Hepatocyte (in vitro differentiated cells): Measurements from ENCODE around the gene RBMS1. TPM values are rescaled to one million over a fixed set of nuclear protein-coding genes. Genes with fewer than 3 reads are reported as not detected.

Experiments used
- DNase-seq: peaks from one replicate; pipeline ENCODE4 v3.0.0-alpha.2; 2016; ENCODE audit warnings: low spot score
- H2AFZ ChIP-seq: fragments of 200-600 bp; sonication (generic); 2 replicates; pipeline ENCODE4 v1.6.0; 2016; ENCODE audit warnings: antibody characterized with exemption, mild to moderate bottlenecking
- H3K27ac ChIP-seq: fragments of 200-600 bp; sonication (generic); 2 replicates; pipeline ENCODE4 v1.5.1; 2016; ENCODE audit warnings: mild to moderate bottlenecking
- H3K27me3 ChIP-seq: fragments of 200-600 bp; sonication (generic); 2 replicates; pipeline ENCODE4 v1.6.1; 2016
- H3K36me3 ChIP-seq: fragments of 200-600 bp; sonication (generic); replicated peaks from 2 replicates; pipeline ENCODE4 v1.5.1; 2016; ENCODE audit warnings: low read depth; ENCODE audit not compliant: insufficient read depth
- H3K4me1 ChIP-seq: fragments of 200-600 bp; sonication (generic); 2 replicates; pipeline ENCODE4 v1.5.1; 2016; ENCODE audit warnings: mild to moderate bottlenecking, moderate library complexity; ENCODE audit not compliant: insufficient read depth
- H3K4me2 ChIP-seq: fragments of 200-600 bp; sonication (generic); 2 replicates; pipeline ENCODE4 v1.6.0; 2016
- H3K4me3 ChIP-seq: fragments of 200-600 bp; sonication (generic); 2 replicates; pipeline ENCODE4 v1.5.1; 2016; ENCODE audit warnings: mild to moderate bottlenecking
- H3K79me2 ChIP-seq: fragments of 200-600 bp; sonication (generic); 2 replicates; pipeline ENCODE4 v1.6.0; 2017; ENCODE audit warnings: mild to moderate bottlenecking
- H3K9me2 ChIP-seq: fragments of 200-600 bp; sonication (generic); replicated peaks from 2 replicates; pipeline ENCODE4 v1.6.0; 2017; ENCODE audit warnings: mild to moderate bottlenecking; ENCODE audit not compliant: insufficient read depth
- H3K9me3 ChIP-seq: fragments of 200-600 bp; sonication (generic); 2 replicates; pipeline ENCODE4 v1.5.1; 2016; ENCODE audit warnings: low read depth, mild to moderate bottlenecking
- H4K20me1 ChIP-seq: fragments of 200-600 bp; sonication (generic); 2 replicates; pipeline ENCODE4 v1.6.0; 2016; ENCODE audit warnings: mild to moderate bottlenecking; ENCODE audit not compliant: insufficient read depth, poor library complexity, severe bottlenecking
- CTCF ChIP-seq: fragments of 200-600 bp; sonication (generic); IDR thresholded peaks from 2 replicates; pipeline ENCODE4 v1.5.1; 2016; ENCODE audit warnings: antibody characterized with exemption, mild to moderate bottlenecking; ENCODE audit not compliant: poor library complexity
- EZH2 ChIP-seq: fragments of 200-600 bp; sonication (generic); IDR thresholded peaks from 2 replicates; pipeline ENCODE4 v1.6.1; 2016; ENCODE audit warnings: antibody characterized with exemption, mild to moderate bottlenecking, borderline replicate concordance
- EZH2phosphoT487 ChIP-seq: fragments of 200-600 bp; sonication (generic); IDR thresholded peaks from one replicate; pipeline ENCODE4 v1.6.1; 2018; ENCODE audit warnings: antibody characterized with exemption, mild to moderate bottlenecking, low read depth, moderate library complexity; ENCODE audit not compliant: unreplicated experiment, severe bottlenecking
- whole genome bisulfite sequencing: methylation state at CpG from one replicate; pipeline ENCODE4 v1.1.6; 2016; ENCODE audit warnings: low lambda C conversion rate; ENCODE audit errors: missing lambda C conversion rate; 5-methylcytosine and 5-hydroxymethylcytosine counted together
- polyA plus RNA-seq: library from polyadenylated mRNA; unstranded; fragments of >200 nt; fragmentation: Nextera tagmentation; extraction: Ambion mirVana; gene quantifications from 2 replicates; pipeline ENCODE4 v1.2.1, GENCODE V29; 2016
- total RNA-seq: library from RNA; depleted of rRNA; stranded (reverse); fragments of >200 nt; gene quantifications from 2 replicates; pipeline ENCODE4 v1.2.3, GENCODE V29; 2014

The RBMS1 gene
- total and polyA plus RNA-seq, 2 experiments from 2014 or later, result 87.9 to 103 TPM

DNA sequence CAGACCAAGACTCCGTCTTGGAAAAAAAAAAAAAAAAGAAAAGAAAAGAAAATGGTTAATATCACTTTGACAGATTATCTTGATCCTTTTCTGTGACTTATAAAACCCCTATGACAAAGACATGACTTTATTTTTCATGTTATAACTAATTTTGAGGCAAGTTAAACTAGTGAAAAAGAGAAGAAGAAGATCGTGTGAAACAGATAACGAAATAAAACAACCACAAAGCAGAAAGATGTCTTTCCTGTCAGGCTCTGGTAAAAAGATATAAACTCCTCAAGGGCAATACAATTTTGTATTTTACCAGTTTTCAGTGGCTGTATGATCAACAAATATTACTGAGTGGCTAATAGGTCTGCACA lies 13.4 kb upstream of the RBMS1 start:
- Histone ChIP-seq H4K20me1 (no peaks in the 10 kb centered on the region), H3K27me3 (no peaks in the 10 kb centered on the region), H3K4me3 (no peak overlapping the region), H2AFZ (no peak overlapping the region), H3K4me2 (no peak overlapping the region), H3K27ac (no peak overlapping the region), H3K4me1 (no peaks in the 10 kb centered on the region), H3K79me2 (no peaks in the 10 kb centered on the region), H3K9me2 (no peaks in the 10 kb centered on the region), H3K9me3 (no peaks in the 10 kb centered on the region), H3K36me3 (no peaks in the 10 kb centered on the region)
- 85% methylated on average over 3 of the region's 3 CpGs for WGBS
- no peak for DNase-seq
- TF ChIP-seq CTCF (no peak), EZH2 (no peak), EZH2phosphoT487 (no peak)

DNA sequence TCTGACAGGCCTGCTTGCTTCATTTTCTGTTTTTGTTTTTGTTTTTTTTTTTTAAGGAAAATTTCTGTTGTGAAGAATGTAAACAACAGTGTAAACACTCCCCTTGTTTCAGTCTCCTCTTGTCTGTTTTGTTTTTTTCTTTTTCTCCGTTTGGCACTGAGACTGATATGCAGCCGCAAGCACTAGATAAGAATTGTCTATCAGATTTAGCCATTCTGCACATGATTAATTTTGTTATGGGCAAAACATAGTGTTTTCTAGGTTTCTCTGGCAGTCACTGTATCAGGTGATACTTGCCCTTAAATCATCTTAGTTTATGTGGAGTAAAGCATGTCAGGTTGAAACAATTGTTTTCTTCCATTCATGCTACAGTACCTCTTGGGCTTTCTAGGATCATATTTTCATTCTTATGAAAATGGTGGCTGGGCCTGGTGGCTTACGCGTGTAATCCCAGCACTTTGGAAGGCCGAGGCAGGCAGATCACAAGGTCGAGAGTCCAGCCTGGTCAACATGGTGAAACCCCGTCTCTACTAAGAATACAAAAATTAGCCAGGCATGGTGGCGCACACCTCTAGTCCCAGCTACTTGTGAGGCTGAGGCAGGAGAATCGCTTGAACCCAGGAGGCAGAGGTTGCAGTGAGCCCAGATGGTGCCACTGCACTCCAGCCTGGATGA lies 12.9 kb upstream of the RBMS1 start:
- Histone ChIP-seq H3K4me2 (no peak overlapping the region), H3K4me1 (no peaks in the 10 kb centered on the region), H3K27me3 (no peaks in the 10 kb centered on the region), H3K4me3 (no peak overlapping the region), H3K9me3 (no peaks in the 10 kb centered on the region), H2AFZ (no peak overlapping the region), H3K36me3 (no peaks in the 10 kb centered on the region), H3K9me2 (no peaks in the 10 kb centered on the region), H4K20me1 (no peaks in the 10 kb centered on the region), H3K79me2 (no peaks in the 10 kb centered on the region), H3K27ac (no peak overlapping the region)
- no peak for DNase-seq
- 91% methylated on average over 9 of the region's 9 CpGs for WGBS
- TF ChIP-seq EZH2 (no peak), EZH2phosphoT487 (no peak), CTCF (no peak)

DNA sequence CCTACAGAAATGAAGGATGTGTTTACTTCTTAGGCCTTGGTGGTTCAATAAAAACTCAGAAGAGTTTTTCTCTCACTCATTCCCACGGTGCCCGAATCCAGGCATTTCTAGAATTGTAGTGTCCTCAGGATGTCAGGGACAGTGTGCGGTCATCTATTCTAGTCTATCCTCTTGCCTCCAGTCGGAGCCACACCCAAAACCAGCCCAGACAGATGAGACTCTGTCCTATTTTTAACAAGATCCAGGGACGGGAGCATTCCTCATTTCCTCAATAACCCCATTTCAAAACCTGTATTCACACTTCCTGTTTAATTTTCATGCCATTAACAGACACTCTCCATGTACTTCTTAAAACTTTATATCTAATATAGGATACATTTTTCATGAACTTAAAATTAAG lies 11.6 kb upstream of the RBMS1 start:
- Histone ChIP-seq H3K36me3 (no peaks in the 10 kb centered on the region), H3K9me3 (no peaks in the 10 kb centered on the region), H3K79me2 (no peaks in the 10 kb centered on the region), H4K20me1 (no peaks in the 10 kb centered on the region), H3K4me1 (no peaks in the 10 kb centered on the region), H3K4me2 (no peak overlapping the region), H2AFZ (no peak overlapping the region), H3K27me3 (no peaks in the 10 kb centered on the region), H3K9me2 (no peaks in the 10 kb centered on the region), H3K4me3 (no peak overlapping the region), H3K27ac (no peak overlapping the region)
- no peak for DNase-seq
- 79% methylated on average over 5 of the region's 5 CpGs for WGBS
- TF ChIP-seq EZH2 (no peak), EZH2phosphoT487 (no peak), CTCF (no peak)

- H2AFZ ChIP-seq, result no peak overlapping the region
- no peaks in the 10 kb centered on the region for H3K9me2 ChIP-seq
- H4K20me1 ChIP-seq, result no peaks in the 10 kb centered on the region
- no peak overlapping the region for H3K27ac ChIP-seq
- H3K4me2 ChIP-seq, result no peak overlapping the region
- WGBS, result 79% methylated on average over 5 of the region's 5 CpGs
- H3K4me1 ChIP-seq, result no peaks in the 10 kb centered on the region
- no peak for TF ChIP-seq CTCF
- TF ChIP-seq EZH2phosphoT487, result no peak
- no peak for TF ChIP-seq EZH2
- H3K9me3 ChIP-seq, result no peaks in the 10 kb centered on the region
- no peaks in the 10 kb centered on the region for H3K27me3 ChIP-seq
- no peaks in the 10 kb centered on the region for H3K79me2 ChIP-seq
- DNase-seq, result no peak
- H3K36me3 ChIP-seq, result no peaks in the 10 kb centered on the region
- no peak overlapping the region for H3K4me3 ChIP-seq
Observed at GRCh38 chr2:160502478-160502877, 8.9 kb upstream of the RBMS1 start.
